ENCODE results near the gene CFAP68.

The CFAP68 gene

DNA sequence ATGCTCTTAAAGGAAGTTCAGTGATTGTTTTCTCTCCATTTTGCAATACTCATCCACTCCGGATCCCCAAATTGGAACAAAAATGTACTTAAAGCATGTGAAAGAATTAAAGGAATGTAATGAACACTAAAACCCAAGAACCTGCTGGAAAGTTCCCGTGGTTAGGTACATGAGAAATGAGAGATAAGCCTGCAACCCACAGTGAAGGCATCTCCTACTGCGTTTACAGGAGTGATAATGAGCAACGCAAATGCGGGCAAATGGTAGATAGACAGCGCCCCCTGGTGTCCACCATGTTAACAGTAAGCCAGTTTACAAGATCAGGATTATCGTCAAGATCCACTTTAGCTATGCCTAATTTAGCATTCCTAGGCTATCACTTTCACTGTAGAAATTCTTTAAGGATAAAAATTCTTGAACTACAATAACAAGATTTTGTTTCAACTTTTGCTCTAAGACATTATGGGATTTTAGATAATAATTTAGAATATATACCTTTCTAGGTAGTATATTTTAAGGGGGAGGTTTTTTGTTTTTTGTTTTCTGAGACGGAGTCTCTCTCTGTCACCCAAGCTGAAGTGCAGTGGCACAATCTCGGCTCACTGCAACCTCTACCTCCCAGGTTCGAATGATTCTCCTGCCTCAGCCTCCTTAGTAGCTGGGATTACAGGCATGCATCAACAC, 37.8 kb upstream of the CFAP68 start:
- no peaks in the 10 kb centered on the region for H3K9me3 ChIP-seq (ENCODE audit: control insufficient read depth in 1 of 2, low read length in 2 of 2)
- H3K36me3 ChIP-seq (ENCODE audit: control insufficient read depth in 1 of 2, insufficient read depth in 2 of 2, low read length in 2 of 2), result peaks cover 16 to 41% of the 10 kb centered on the region in 2 donors
- peaks cover 6 to 12% of the 10 kb centered on the region in 2 donors for H3K4me1 ChIP-seq (ENCODE audit: control insufficient read depth in 1 of 2, insufficient read depth in 2 of 2, low read length in 2 of 2)
- no peak overlapping the region for H3K4me3 ChIP-seq (ENCODE audit: low read depth in 1 of 2, low read length in 2 of 2)
- H3K9ac ChIP-seq (ENCODE audit: low read depth in 1 of 2, low read length in 2 of 2), result no peak overlapping the region
- H3K27me3 ChIP-seq (ENCODE audit: control insufficient read depth in 1 of 2, insufficient read depth in 2 of 2, low read length in 2 of 2), result no peaks in the 10 kb centered on the region
- H3K27ac ChIP-seq (ENCODE audit: low read depth, low read length), result no peak overlapping the region

DNA sequence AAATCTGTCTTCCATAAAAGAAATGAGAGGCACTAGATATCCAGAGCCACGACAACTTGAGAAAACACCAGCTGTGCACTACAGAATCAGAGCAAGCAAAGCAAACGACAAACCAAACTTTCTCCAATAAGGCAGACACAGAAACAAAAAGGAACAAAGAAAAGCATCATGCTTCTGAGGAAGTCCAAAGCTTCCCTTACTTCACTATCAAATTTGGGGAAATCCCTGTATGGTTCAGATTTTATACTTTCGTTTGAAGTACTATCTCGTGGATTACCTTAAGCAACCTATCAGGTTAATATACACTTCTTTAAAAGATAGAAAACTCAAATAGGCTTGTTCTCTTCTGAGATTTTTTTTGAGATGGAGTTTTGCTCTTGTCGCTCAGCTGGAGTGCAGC, 35.7 kb upstream of the CFAP68 start:
- no peaks in the 10 kb centered on the region for H3K27me3 ChIP-seq (ENCODE audit: control insufficient read depth in 1 of 2, insufficient read depth in 2 of 2, low read length in 2 of 2)
- H3K9ac ChIP-seq (ENCODE audit: low read depth in 1 of 2, low read length in 2 of 2), result no peak overlapping the region
- no peaks in the 10 kb centered on the region for H3K9me3 ChIP-seq (ENCODE audit: control insufficient read depth in 1 of 2, low read length in 2 of 2)
- H3K36me3 ChIP-seq (ENCODE audit: control insufficient read depth in 1 of 2, insufficient read depth in 2 of 2, low read length in 2 of 2), result peaks cover 11 to 45% of the 10 kb centered on the region in 2 donors
- H3K27ac ChIP-seq (ENCODE audit: low read depth, low read length), result no peak overlapping the region
- no peak overlapping the region for H3K4me3 ChIP-seq (ENCODE audit: low read depth in 1 of 2, low read length in 2 of 2)
- H3K4me1 ChIP-seq (ENCODE audit: control insufficient read depth in 1 of 2, insufficient read depth in 2 of 2, low read length in 2 of 2), result peaks cover 3 to 4% of the 10 kb centered on the region in 2 donors

DNA sequence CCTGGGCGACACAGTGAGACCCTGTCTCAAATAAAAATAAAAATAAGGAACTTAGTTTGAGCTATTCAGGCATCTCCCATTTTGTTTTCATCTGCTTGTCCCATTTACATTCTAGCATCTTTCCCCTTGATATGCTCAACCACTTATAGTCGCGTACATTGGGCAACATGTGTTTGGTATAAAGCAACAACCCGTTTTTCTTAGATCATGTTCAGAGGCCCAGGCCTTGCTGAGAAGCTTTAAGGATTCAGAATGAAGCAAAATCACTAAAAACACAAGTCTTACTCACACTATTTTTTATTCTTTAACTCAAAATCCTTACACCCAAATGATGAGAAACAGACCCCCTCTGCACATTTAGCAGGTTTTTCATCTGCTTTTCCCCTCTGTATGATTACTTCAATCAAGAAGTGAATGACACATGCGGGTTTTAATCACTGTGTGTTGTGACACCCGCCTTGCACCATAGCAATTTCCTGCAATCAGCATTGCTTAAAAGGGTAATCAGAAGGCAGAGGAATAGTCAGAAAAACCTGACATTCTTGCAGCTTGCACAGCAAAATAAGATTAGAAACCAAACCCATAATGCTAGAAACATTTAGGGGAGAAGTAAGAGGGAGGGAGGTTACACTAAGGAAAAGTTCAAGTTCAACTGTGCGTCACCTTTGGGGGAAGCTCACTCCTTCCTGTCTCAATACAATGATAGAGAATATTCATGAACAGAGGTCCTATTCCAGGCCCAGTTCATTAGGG, 33.9 kb upstream of the CFAP68 start:
- Histone ChIP-seq H3K4me1 (ENCODE audit: control insufficient read depth in 1 of 2, insufficient read depth in 2 of 2, low read length in 2 of 2) (peaks cover 3 to 4% of the 10 kb centered on the region in 2 donors), H3K9ac (ENCODE audit: low read depth in 1 of 2, low read length in 2 of 2) (no peak overlapping the region), H3K27ac (ENCODE audit: low read depth, low read length) (no peak overlapping the region), H3K36me3 (ENCODE audit: control insufficient read depth in 1 of 2, insufficient read depth in 2 of 2, low read length in 2 of 2) (peaks cover 11 to 51% of the 10 kb centered on the region in 2 donors), H3K9me3 (ENCODE audit: control insufficient read depth in 1 of 2, low read length in 2 of 2) (no peaks in the 10 kb centered on the region), H3K27me3 (ENCODE audit: control insufficient read depth in 1 of 2, insufficient read depth in 2 of 2, low read length in 2 of 2) (no peaks in the 10 kb centered on the region), H3K4me3 (ENCODE audit: low read depth in 1 of 2, low read length in 2 of 2) (no peak overlapping the region)

DNA sequence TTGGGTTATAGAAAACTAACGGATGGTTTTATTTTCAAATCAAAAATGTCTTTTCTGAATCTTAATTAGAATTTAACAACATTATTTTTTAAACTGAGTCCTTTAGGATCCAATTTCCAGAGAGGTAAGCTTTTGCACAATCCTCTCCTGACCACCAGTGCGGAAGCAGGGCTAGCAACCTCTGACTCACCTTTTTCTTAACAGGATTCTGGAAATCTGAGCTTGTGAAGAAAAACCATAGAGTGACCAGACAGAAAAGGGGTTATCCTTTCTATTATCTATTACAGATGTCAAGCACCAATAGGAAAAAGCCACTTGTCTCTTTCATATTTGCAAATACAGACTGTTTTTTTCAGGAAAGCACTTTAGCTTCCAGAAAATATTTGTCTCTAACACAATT, 33.3 kb upstream of the CFAP68 start:
- no peak overlapping the region for H3K4me3 ChIP-seq (ENCODE audit: low read depth in 1 of 2, low read length in 2 of 2)
- H3K27me3 ChIP-seq (ENCODE audit: control insufficient read depth in 1 of 2, insufficient read depth in 2 of 2, low read length in 2 of 2), result no peaks in the 10 kb centered on the region
- no peak overlapping the region for H3K27ac ChIP-seq (ENCODE audit: low read depth, low read length)
- H3K4me1 ChIP-seq (ENCODE audit: control insufficient read depth in 1 of 2, insufficient read depth in 2 of 2, low read length in 2 of 2), result peaks cover 3% of the 10 kb centered on the region in 2 donors
- H3K9ac ChIP-seq (ENCODE audit: low read depth in 1 of 2, low read length in 2 of 2), result no peak overlapping the region
- H3K36me3 ChIP-seq (ENCODE audit: control insufficient read depth in 1 of 2, insufficient read depth in 2 of 2, low read length in 2 of 2), result peaks cover 11 to 56% of the 10 kb centered on the region in 2 donors
- no peaks in the 10 kb centered on the region for H3K9me3 ChIP-seq (ENCODE audit: control insufficient read depth in 1 of 2, low read length in 2 of 2)

DNA sequence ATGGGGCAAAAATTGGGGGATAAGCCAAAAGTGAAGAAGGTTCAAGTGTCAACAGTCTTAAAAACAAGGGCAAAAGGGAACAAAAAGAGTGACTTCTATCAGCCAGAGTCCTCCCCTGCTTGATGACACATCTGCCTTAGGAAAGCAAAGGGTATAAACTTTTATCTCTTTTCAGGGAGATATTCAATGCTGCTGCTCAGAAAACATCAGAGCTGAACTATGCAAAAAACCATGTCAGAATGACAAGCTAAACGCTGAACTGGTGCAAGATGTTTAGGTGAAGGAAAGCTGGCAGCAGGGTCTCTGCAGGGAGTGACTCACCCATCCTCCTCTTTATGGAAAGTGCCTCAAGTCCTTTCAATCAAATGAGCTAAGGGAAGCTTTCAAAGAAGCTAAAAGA, 32.7 kb upstream of the CFAP68 start:
- Histone ChIP-seq H3K9ac (ENCODE audit: low read depth in 1 of 2, low read length in 2 of 2) (no peak overlapping the region), H3K27me3 (ENCODE audit: control insufficient read depth in 1 of 2, insufficient read depth in 2 of 2, low read length in 2 of 2) (no peaks in the 10 kb centered on the region), H3K4me1 (ENCODE audit: control insufficient read depth in 1 of 2, insufficient read depth in 2 of 2, low read length in 2 of 2) (no peaks in the 10 kb centered on the region), H3K4me3 (ENCODE audit: low read depth in 1 of 2, low read length in 2 of 2) (no peak overlapping the region), H3K36me3 (ENCODE audit: control insufficient read depth in 1 of 2, insufficient read depth in 2 of 2, low read length in 2 of 2) (peaks cover 11 to 59% of the 10 kb centered on the region in 2 donors), H3K27ac (ENCODE audit: low read depth, low read length) (no peak overlapping the region), H3K9me3 (ENCODE audit: control insufficient read depth in 1 of 2, low read length in 2 of 2) (no peaks in the 10 kb centered on the region)

DNA sequence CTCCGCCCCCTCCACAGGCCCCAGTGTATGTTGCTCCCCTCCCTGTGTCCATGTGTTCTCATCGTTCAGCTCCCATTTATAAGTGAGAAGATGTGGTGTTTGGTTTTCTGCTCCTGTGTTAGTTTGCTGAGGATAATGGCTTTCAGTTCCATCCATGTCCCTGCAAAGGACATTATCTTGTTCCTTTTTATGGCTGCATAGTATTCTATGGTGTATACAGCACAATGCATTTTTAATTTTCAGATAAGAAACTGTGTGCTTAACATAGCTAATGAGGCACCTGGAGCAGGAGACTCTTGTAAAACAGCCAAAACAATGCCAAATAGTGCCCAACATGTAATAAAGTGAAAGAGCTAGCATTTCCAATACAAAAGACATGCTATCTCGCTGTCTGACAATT, 29.7 kb upstream of the CFAP68 start:
- H3K4me3 ChIP-seq (ENCODE audit: low read depth in 1 of 2, low read length in 2 of 2), result no peak overlapping the region
- peaks cover 13 to 66% of the 10 kb centered on the region in 2 donors for H3K36me3 ChIP-seq (ENCODE audit: control insufficient read depth in 1 of 2, insufficient read depth in 2 of 2, low read length in 2 of 2)
- H3K9ac ChIP-seq (ENCODE audit: low read depth in 1 of 2, low read length in 2 of 2), result no peak overlapping the region

DNA sequence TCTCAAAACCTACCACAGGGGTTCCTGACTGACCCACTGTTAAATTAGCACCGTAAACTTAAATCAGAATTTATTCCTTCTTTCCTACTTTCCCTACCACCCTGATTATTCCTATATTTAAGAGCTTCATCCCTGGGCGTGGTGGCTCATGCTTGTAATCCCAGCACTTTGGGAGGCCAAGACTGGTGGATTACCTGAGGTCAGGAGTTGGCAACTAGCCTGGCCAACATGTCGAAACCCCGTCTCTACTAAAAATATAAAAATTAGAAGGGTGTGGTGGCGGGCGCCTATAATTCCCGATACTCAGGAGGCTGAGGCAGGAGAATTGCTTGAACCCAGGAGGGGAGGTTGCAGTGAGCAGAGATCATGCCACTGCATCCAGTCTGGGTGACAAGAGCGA, 28.3 kb upstream of the CFAP68 start:
- Histone ChIP-seq H3K27ac (ENCODE audit: low read depth, low read length) (no peak overlapping the region), H3K9ac (ENCODE audit: low read depth in 1 of 2, low read length in 2 of 2) (no peak overlapping the region), H3K4me1 (ENCODE audit: control insufficient read depth in 1 of 2, insufficient read depth in 2 of 2, low read length in 2 of 2) (no peaks in the 10 kb centered on the region), H3K36me3 (ENCODE audit: control insufficient read depth in 1 of 2, insufficient read depth in 2 of 2, low read length in 2 of 2) (peaks cover 17 to 60% of the 10 kb centered on the region in 2 donors), H3K4me3 (ENCODE audit: low read depth in 1 of 2, low read length in 2 of 2) (no peak overlapping the region), H3K27me3 (ENCODE audit: control insufficient read depth in 1 of 2, insufficient read depth in 2 of 2, low read length in 2 of 2) (no peaks in the 10 kb centered on the region), H3K9me3 (ENCODE audit: control insufficient read depth in 1 of 2, low read length in 2 of 2) (no peaks in the 10 kb centered on the region)

More for the DNA sequence above, 29.7 kb upstream of the CFAP68 start:
- H3K9me3 ChIP-seq (ENCODE audit: control insufficient read depth in 1 of 2, low read length in 2 of 2), result no peaks in the 10 kb centered on the region
- H3K27me3 ChIP-seq (ENCODE audit: control insufficient read depth in 1 of 2, insufficient read depth in 2 of 2, low read length in 2 of 2), result no peaks in the 10 kb centered on the region
- H3K27ac ChIP-seq (ENCODE audit: low read depth, low read length), result no peak overlapping the region
- H3K4me1 ChIP-seq (ENCODE audit: control insufficient read depth in 1 of 2, insufficient read depth in 2 of 2, low read length in 2 of 2), result no peaks in the 10 kb centered on the region

DNA sequence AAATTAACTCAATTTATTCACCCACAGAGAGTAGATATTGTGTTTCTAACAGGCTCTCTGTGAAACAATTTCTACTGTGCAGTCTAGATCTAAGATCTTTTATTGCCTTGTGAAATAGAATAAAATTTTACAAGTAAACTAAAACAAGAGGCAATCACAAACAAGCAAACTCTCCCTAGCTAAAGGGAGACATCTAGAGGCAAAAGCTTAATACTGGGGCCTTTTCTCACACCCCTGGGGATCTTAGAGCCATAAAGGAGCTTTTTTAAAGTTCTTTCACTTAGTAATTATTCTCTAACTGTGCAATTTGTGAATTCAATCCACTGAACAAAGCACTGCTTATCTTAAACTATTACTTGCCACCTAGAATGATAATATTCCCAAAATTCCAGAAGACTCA, 27.7 kb upstream of the CFAP68 start:
- no peak overlapping the region for H3K9ac ChIP-seq (ENCODE audit: low read depth in 1 of 2, low read length in 2 of 2)
- peaks cover 15 to 58% of the 10 kb centered on the region in 2 donors for H3K36me3 ChIP-seq (ENCODE audit: control insufficient read depth in 1 of 2, insufficient read depth in 2 of 2, low read length in 2 of 2)
- no peak overlapping the region for H3K4me3 ChIP-seq (ENCODE audit: low read depth in 1 of 2, low read length in 2 of 2)
- H3K4me1 ChIP-seq (ENCODE audit: control insufficient read depth in 1 of 2, insufficient read depth in 2 of 2, low read length in 2 of 2), result no peaks in the 10 kb centered on the region
- no peaks in the 10 kb centered on the region for H3K27me3 ChIP-seq (ENCODE audit: control insufficient read depth in 1 of 2, insufficient read depth in 2 of 2, low read length in 2 of 2)
- H3K9me3 ChIP-seq (ENCODE audit: control insufficient read depth in 1 of 2, low read length in 2 of 2), result no peaks in the 10 kb centered on the region
- H3K27ac ChIP-seq (ENCODE audit: low read depth, low read length), result no peak overlapping the region

DNA sequence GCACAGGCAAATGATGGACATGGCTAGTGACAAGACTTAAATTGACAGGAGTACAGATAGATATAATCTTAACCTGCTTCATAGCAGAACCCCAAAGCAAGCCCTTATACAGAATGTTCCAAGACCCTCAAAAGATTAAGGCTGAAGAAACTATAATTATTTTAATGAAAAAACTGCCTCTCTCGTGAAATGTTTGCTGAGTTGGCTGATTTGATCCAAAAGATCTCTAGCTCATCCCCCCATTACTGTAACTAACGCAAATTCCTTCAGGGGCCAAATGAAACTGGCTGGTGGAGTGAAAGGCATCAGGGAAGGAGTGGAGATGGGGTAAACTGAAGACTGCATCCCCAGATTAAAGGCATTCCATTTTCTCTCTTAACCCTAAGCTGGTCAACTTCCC, 27.2 kb upstream of the CFAP68 start:
- no peaks in the 10 kb centered on the region for H3K4me1 ChIP-seq (ENCODE audit: control insufficient read depth in 1 of 2, insufficient read depth in 2 of 2, low read length in 2 of 2)
- H3K9ac ChIP-seq (ENCODE audit: low read depth in 1 of 2, low read length in 2 of 2), result no peak overlapping the region
- no peaks in the 10 kb centered on the region for H3K9me3 ChIP-seq (ENCODE audit: control insufficient read depth in 1 of 2, low read length in 2 of 2)
- H3K36me3 ChIP-seq (ENCODE audit: control insufficient read depth in 1 of 2, insufficient read depth in 2 of 2, low read length in 2 of 2), result peaks cover 13 to 55% of the 10 kb centered on the region in 2 donors
- no peak overlapping the region for H3K4me3 ChIP-seq (ENCODE audit: low read depth in 1 of 2, low read length in 2 of 2)
- H3K27me3 ChIP-seq (ENCODE audit: control insufficient read depth in 1 of 2, insufficient read depth in 2 of 2, low read length in 2 of 2), result no peaks in the 10 kb centered on the region
- H3K27ac ChIP-seq (ENCODE audit: low read depth, low read length), result no peak overlapping the region

DNA sequence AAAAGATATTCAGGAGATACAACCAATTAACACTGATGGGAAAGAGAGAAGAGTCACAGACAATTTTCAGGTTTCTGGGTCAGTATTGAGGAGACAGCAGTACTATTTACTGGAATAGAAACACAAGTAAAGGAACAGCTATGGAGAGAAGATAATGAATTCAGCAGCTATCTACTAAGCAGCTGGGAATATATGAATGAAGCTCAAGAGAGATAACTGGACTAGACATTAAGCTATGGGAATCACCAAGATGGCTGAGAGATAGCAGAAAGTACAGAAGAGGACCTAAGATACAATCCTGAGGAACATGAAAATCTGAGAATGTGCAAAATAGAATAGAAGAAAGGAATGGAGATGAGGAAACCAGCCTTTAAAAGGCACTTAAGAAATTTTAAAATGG, 23.8 kb upstream of the CFAP68 start:
- Histone ChIP-seq H3K9me3 (ENCODE audit: control insufficient read depth in 1 of 2, low read length in 2 of 2) (no peaks in the 10 kb centered on the region), H3K4me3 (ENCODE audit: low read depth in 1 of 2, low read length in 2 of 2) (no peak overlapping the region), H3K9ac (ENCODE audit: low read depth in 1 of 2, low read length in 2 of 2) (no peak overlapping the region), H3K36me3 (ENCODE audit: control insufficient read depth in 1 of 2, insufficient read depth in 2 of 2, low read length in 2 of 2) (peaks cover 21 to 63% of the 10 kb centered on the region in 2 donors), H3K27ac (ENCODE audit: low read depth, low read length) (no peak overlapping the region), H3K27me3 (ENCODE audit: control insufficient read depth in 1 of 2, insufficient read depth in 2 of 2, low read length in 2 of 2) (no peaks in the 10 kb centered on the region), H3K4me1 (ENCODE audit: control insufficient read depth in 1 of 2, insufficient read depth in 2 of 2, low read length in 2 of 2) (peaks cover 3 to 5% of the 10 kb centered on the region in 2 donors)

Measured in duodenal mucosa (tissue), 2 donors.